ENCODE data around the gene PRRG1.
"Not testable (repeated sequence)": the region's sequence is repeated elsewhere in the genome, so short reads cannot be mapped to it uniquely, and the experiment has no call there.

PRRG1 gene

DNA sequence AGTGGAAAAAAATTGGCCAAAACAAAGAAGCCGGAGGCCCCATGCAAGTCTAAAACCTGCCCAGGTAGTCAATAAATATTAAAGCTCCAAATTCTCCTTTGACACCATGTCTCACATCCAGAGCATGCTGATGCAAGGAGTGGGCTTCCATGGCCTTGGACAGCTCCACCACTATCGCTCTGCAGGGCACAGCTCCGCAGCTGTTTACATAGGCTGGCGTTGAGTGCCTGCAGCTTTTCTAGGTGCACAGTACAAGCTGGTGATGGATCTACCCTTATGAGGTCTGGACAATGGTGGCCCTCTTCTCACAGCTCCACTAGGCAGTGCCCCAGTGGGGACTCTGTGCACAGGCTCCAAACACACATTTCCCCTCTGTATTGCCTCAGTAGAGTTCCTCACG lies 138.1 kb downstream of the PRRG1 start:
- Histone ChIP-seq H3K9ac (ENCODE audit: low read length) (no peak overlapping the region), H3K27ac (ENCODE audit: low read depth, low read length) (no peak overlapping the region), H2BK120ac (ENCODE audit: insufficient read depth, low read length, poor library complexity) (no peak overlapping the region), H2BK5ac (ENCODE audit: low read depth, low read length, poor library complexity) (no peak overlapping the region), H3K4me1 (ENCODE audit: control insufficient read depth in 1 of 2, insufficient read depth in 2 of 2, low read length in 2 of 2) (no peaks in the 10 kb centered on the region), H2BK12ac (ENCODE audit: low read length) (no peak overlapping the region), H3K14ac (ENCODE audit: low read length) (no peak overlapping the region), H3K23ac (ENCODE audit: low read length) (no peak overlapping the region), H3K4me2 (ENCODE audit: low read length) (no peak overlapping the region), H3K4ac (ENCODE audit: low read depth, low read length) (no peak overlapping the region), H3K79me1 (ENCODE audit: low read length) (no peaks in the 10 kb centered on the region), H2AFZ (ENCODE audit: insufficient read depth, low read length, poor library complexity) (no peak overlapping the region), H3K4me3 (ENCODE audit: low read depth, low read length) (no peak overlapping the region), H3K18ac (ENCODE audit: low read length) (no peak overlapping the region), H3K9me3 (ENCODE audit: insufficient read depth, low read depth, low read length) (no peaks in the 10 kb centered on the region), H4K8ac (ENCODE audit: low read depth, low read length) (no peak overlapping the region), H4K91ac (ENCODE audit: low read depth, low read length) (no peak overlapping the region), H2AK5ac (ENCODE audit: low read length) (no peak overlapping the region), H4K12ac (ENCODE audit: low read depth, low read length) (no peak overlapping the region), H3K79me2 (ENCODE audit: control insufficient read depth, insufficient read depth, low read length, poor library complexity) (no peaks in the 10 kb centered on the region), H3K27me3 (ENCODE audit: insufficient read depth, low read length) (no peaks in the 10 kb centered on the region), H3K36me3 (ENCODE audit: control insufficient read depth in 1 of 2, insufficient read depth in 2 of 2, low read length in 2 of 2) (no peaks in the 10 kb centered on the region)
- no CpG with 5 or more reads among the region's 5 CpGs for WGBS (ENCODE audit: extremely low coverage, insufficient coverage, insufficient read length)
- DNase-seq, result no peak

- no CpG with 5 or more reads among the region's 3 CpGs for WGBS (ENCODE audit: extremely low coverage, insufficient coverage, insufficient read length)
- Histone ChIP-seq H3K79me2 (ENCODE audit: control insufficient read depth, insufficient read depth, low read length, poor library complexity) (no peaks in the 10 kb centered on the region), H3K9ac (ENCODE audit: low read length) (no peak overlapping the region), H4K91ac (ENCODE audit: low read depth, low read length) (no peak overlapping the region), H3K27me3 (ENCODE audit: insufficient read depth, low read length) (no peaks in the 10 kb centered on the region), H3K4ac (ENCODE audit: low read depth, low read length) (no peak overlapping the region), H3K36me3 (ENCODE audit: control insufficient read depth in 1 of 2, insufficient read depth in 2 of 2, low read length in 2 of 2) (no peaks in the 10 kb centered on the region), H4K8ac (ENCODE audit: low read depth, low read length) (no peak overlapping the region), H3K9me3 (ENCODE audit: insufficient read depth, low read depth, low read length) (no peaks in the 10 kb centered on the region), H2BK5ac (ENCODE audit: low read depth, low read length, poor library complexity) (no peak overlapping the region), H3K4me3 (ENCODE audit: low read depth, low read length) (no peak overlapping the region), H3K18ac (ENCODE audit: low read length) (no peak overlapping the region), H2AK5ac (ENCODE audit: low read length) (no peak overlapping the region), H3K14ac (ENCODE audit: low read length) (no peak overlapping the region), H2AFZ (ENCODE audit: insufficient read depth, low read length, poor library complexity) (no peak overlapping the region), H3K79me1 (ENCODE audit: low read length) (no peaks in the 10 kb centered on the region), H3K23ac (ENCODE audit: low read length) (no peak overlapping the region), H3K4me2 (ENCODE audit: low read length) (no peak overlapping the region), H2BK120ac (ENCODE audit: insufficient read depth, low read length, poor library complexity) (no peak overlapping the region), H2BK12ac (ENCODE audit: low read length) (no peak overlapping the region), H3K27ac (ENCODE audit: low read depth, low read length) (no peak overlapping the region), H4K12ac (ENCODE audit: low read depth, low read length) (no peak overlapping the region), H3K4me1 (ENCODE audit: control insufficient read depth in 1 of 2, insufficient read depth in 2 of 2, low read length in 2 of 2) (no peaks in the 10 kb centered on the region)
- no peak for DNase-seq
Measured at GRCh38 chrX:37488323-37488722, 139.2 kb downstream of the PRRG1 start.

DNA sequence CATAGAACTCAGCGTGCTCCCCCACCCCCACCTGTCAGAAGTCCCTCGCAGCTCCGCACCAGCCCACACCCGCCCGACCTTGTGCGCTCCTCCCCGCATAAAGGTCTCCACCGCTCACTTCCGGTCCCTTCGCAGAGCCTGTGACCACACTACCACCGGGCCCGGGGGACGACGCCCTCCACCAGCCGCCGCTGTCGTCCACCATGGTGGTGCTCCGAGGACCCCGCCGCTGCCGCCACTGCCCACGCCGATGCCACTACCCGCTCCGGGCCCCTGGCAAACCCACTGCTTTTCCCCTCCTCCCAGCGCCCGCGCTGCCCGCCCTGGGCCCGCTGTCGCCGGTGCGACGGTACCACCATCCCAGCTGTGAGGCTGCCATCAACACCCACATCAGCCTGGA lies 142.5 kb downstream of the PRRG1 start:
- no peaks in the 10 kb centered on the region for H3K9me3 ChIP-seq (ENCODE audit: insufficient read depth, low read depth, low read length)

GRCh38 chrX:37495760-37496159 lies 146.6 kb downstream of the PRRG1 start:
- H3K18ac ChIP-seq (ENCODE audit: low read length); H4K12ac ChIP-seq (ENCODE audit: low read depth, low read length); H4K91ac ChIP-seq (ENCODE audit: low read depth, low read length); H3K4ac ChIP-seq (ENCODE audit: low read depth, low read length); H4K8ac ChIP-seq (ENCODE audit: low read depth, low read length); H3K4me1 ChIP-seq (ENCODE audit: control insufficient read depth in 1 of 2, insufficient read depth in 2 of 2, low read length in 2 of 2); H3K14ac ChIP-seq (ENCODE audit: low read length); H2BK120ac ChIP-seq (ENCODE audit: insufficient read depth, low read length, poor library complexity); H3K9me3 ChIP-seq (ENCODE audit: insufficient read depth, low read depth, low read length); H3K79me2 ChIP-seq (ENCODE audit: control insufficient read depth, insufficient read depth, low read length, poor library complexity); H3K4me3 ChIP-seq (ENCODE audit: low read depth, low read length); H3K9ac ChIP-seq (ENCODE audit: low read length); H3K23ac ChIP-seq (ENCODE audit: low read length); H2BK5ac ChIP-seq (ENCODE audit: low read depth, low read length, poor library complexity); H3K79me1 ChIP-seq (ENCODE audit: low read length); H3K27ac ChIP-seq (ENCODE audit: low read depth, low read length); H3K36me3 ChIP-seq (ENCODE audit: control insufficient read depth in 1 of 2, insufficient read depth in 2 of 2, low read length in 2 of 2); H2BK12ac ChIP-seq (ENCODE audit: low read length); H2AK5ac ChIP-seq (ENCODE audit: low read length); H3K4me2 ChIP-seq (ENCODE audit: low read length); H3K27me3 ChIP-seq (ENCODE audit: insufficient read depth, low read length); H2AFZ ChIP-seq (ENCODE audit: insufficient read depth, low read length, poor library complexity); DNase-seq: not testable (repeated sequence)
- no CpG with 5 or more reads among the region's 2 CpGs for WGBS (ENCODE audit: extremely low coverage, insufficient coverage, insufficient read length)

More for the DNA sequence above, 142.5 kb downstream of the PRRG1 start:
- Histone ChIP-seq H3K23ac (ENCODE audit: low read length) (no peak overlapping the region), H3K9ac (ENCODE audit: low read length) (no peak overlapping the region), H3K79me2 (ENCODE audit: control insufficient read depth, insufficient read depth, low read length, poor library complexity) (no peaks in the 10 kb centered on the region), H3K27ac (ENCODE audit: low read depth, low read length) (no peak overlapping the region), H3K18ac (ENCODE audit: low read length) (no peak overlapping the region), H3K27me3 (ENCODE audit: insufficient read depth, low read length) (no peaks in the 10 kb centered on the region), H2BK5ac (ENCODE audit: low read depth, low read length, poor library complexity) (no peak overlapping the region), H3K36me3 (ENCODE audit: control insufficient read depth in 1 of 2, insufficient read depth in 2 of 2, low read length in 2 of 2) (no peaks in the 10 kb centered on the region), H3K4ac (ENCODE audit: low read depth, low read length) (no peak overlapping the region), H4K12ac (ENCODE audit: low read depth, low read length) (no peak overlapping the region), H4K91ac (ENCODE audit: low read depth, low read length) (no peak overlapping the region), H4K8ac (ENCODE audit: low read depth, low read length) (no peak overlapping the region), H2BK12ac (ENCODE audit: low read length) (no peak overlapping the region), H2AK5ac (ENCODE audit: low read length) (no peak overlapping the region), H2AFZ (ENCODE audit: insufficient read depth, low read length, poor library complexity) (no peak overlapping the region), H3K4me2 (ENCODE audit: low read length) (no peak overlapping the region), H3K4me3 (ENCODE audit: low read depth, low read length) (no peak overlapping the region), H3K4me1 (ENCODE audit: control insufficient read depth in 1 of 2, insufficient read depth in 2 of 2, low read length in 2 of 2) (no peaks in the 10 kb centered on the region), H3K79me1 (ENCODE audit: low read length) (no peaks in the 10 kb centered on the region), H2BK120ac (ENCODE audit: insufficient read depth, low read length, poor library complexity) (no peak overlapping the region), H3K14ac (ENCODE audit: low read length) (no peak overlapping the region)
- WGBS (ENCODE audit: extremely low coverage, insufficient coverage, insufficient read length), result no CpG with 5 or more reads among the region's 34 CpGs
- no peak for DNase-seq
